VCaP (cell line): ENCODE results near the gene CACNA1B.

Experiments used
- H3K27ac ChIP-seq: fragments of 450-650 bp; 2 replicates; pipeline ENCODE4 v1.5.1; 2017
- CTCF ChIP-seq: fragments of 450-650 bp; conservative IDR thresholded peaks from 2 replicates; pipeline ENCODE4 v1.5.1; 2017; ENCODE audit warnings: mild to moderate bottlenecking, moderate library complexity

The CACNA1B gene

GRCh38 chr9:138007918-138008841 is 130.6 kb downstream of the CACNA1B start:
- H3K27ac ChIP-seq, result no peak overlapping the region
- no peak for TF ChIP-seq CTCF

GRCh38 chr9:138009016-138009802 is 131.6 kb downstream of the CACNA1B start:
- TF ChIP-seq CTCF, result no peak
- no peak overlapping the region for H3K27ac ChIP-seq

- TF ChIP-seq CTCF, result no peak
- H3K27ac ChIP-seq, result no peak overlapping the region
Measured at GRCh38 chr9:138009803-138010690, 132.5 kb downstream of the CACNA1B start.

- no peak overlapping the region for H3K27ac ChIP-seq
- no peak for TF ChIP-seq CTCF
Measured at GRCh38 chr9:138010861-138011260, 133.3 kb downstream of the CACNA1B start.

DNA sequence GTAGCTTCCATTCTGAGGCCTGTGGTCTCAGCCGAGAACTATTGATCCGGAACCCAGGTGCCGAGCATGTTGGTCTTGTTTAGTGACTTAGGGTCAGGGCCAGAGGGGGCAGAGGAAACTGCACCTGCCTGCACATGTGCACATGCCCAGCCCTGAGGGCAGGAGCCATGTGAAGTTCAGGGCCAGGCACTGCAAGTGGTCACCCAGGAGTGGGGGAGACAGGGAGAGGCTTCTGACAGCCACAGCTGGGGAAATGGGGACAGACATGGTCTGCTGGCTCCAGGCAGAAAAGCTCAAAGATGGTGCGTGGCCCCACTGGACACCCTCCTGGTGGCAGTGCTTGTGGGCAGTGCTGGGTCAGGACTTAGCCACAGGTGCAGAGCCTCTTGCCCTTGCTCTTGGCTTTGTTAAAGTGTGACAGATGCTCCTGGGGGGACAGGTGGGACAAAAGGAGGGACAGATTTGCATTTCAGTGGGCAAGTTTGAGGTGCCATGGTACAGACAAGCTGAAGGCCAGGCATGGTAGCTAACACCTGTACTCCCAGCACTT is 134.4 kb downstream of the CACNA1B start:
- H3K27ac ChIP-seq, result no peak overlapping the region
- TF ChIP-seq CTCF, result no peak

DNA sequence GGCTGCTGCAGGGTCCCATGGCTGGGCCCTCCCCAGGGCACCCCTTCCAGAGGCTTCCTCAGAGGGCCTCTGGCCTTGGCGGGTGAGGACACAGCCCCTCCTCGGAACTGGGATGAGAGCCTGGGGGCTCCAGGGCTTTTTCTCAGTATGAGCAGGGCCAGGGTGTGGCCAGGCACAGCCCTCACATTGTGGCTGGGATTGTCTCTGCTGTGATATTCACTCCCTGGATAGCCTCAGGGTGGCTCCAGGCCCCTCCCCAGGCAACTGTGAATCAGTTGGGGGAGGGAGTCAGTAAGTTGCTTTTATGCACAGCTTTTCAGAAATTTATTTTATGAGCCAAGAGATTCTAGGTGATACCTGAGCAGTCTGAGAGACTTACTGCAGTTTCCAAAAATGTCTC is 135.7 kb downstream of the CACNA1B start:
- no peak overlapping the region for H3K27ac ChIP-seq
- no peak for TF ChIP-seq CTCF
